OCI-LY7 (cell line): ENCODE measurements around the gene ACTRT2.

Experiments
- EZH2phosphoT487 ChIP-seq: fragments of 200-600 bp; sonication (generic); IDR thresholded peaks from 2 replicates; pipeline ENCODE4 v1.6.1; 2018; ENCODE audit warnings: low read depth, borderline replicate concordance, mild to moderate bottlenecking, mixed run types, antibody characterized with exemption, low read length, moderate library complexity, mixed read lengths
- TF ChIP-seq, protein P1 (sequence below): fragments of 200-600 bp; sonication (generic); conservative IDR thresholded peaks from 2 replicates; pipeline ENCODE4 v1.5.1; 2014; ENCODE audit warnings: mild to moderate bottlenecking, antibody characterized with exemption, low read length, moderate library complexity, mixed read lengths

DNA sequence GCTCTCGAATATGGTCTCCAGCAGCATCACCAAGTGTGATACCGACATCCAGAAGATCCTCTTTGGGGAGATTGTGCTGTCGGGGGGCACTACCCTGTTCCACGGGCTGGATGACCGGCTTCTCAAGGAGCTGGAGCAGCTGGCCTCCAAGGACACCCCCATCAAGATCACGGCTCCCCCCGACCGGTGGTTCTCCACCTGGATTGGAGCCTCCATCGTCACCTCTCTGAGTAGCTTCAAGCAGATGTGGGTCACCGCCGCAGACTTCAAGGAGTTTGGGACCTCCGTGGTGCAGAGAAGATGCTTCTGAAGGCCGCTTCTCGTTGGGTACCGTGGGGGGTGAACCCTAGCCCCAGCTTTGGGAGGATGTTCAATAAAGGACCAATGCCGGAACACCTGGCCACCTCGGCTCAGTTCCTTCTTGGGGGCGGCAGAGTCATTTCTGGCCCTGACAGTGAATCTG, 1.3 kb downstream of the ACTRT2 start:
- TF ChIP-seq, protein P1, sequence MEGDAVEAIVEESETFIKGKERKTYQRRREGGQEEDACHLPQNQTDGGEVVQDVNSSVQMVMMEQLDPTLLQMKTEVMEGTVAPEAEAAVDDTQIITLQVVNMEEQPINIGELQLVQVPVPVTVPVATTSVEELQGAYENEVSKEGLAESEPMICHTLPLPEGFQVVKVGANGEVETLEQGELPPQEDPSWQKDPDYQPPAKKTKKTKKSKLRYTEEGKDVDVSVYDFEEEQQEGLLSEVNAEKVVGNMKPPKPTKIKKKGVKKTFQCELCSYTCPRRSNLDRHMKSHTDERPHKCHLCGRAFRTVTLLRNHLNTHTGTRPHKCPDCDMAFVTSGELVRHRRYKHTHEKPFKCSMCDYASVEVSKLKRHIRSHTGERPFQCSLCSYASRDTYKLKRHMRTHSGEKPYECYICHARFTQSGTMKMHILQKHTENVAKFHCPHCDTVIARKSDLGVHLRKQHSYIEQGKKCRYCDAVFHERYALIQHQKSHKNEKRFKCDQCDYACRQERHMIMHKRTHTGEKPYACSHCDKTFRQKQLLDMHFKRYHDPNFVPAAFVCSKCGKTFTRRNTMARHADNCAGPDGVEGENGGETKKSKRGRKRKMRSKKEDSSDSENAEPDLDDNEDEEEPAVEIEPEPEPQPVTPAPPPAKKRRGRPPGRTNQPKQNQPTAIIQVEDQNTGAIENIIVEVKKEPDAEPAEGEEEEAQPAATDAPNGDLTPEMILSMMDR: no peak
- TF ChIP-seq EZH2phosphoT487: no peak
